GM19395 (cell line): Measurements from ENCODE around the gene PSD2.

Experiments used
- ATAC-seq: cut with Tn5 transposase; IDR thresholded peaks from one replicate; pipeline ENCODE4 v1.9.1; 2021; ENCODE audit warnings: mild to moderate bottlenecking, moderate library complexity; ENCODE audit not compliant: unreplicated experiment

The PSD2 gene

GRCh38 chr5:139854029-139854605, 58.5 kb downstream of the PSD2 start:
- ATAC-seq, result no peak

- ATAC-seq, result no peak
Observed at GRCh38 chr5:139854953-139855352, 59.3 kb downstream of the PSD2 start.

- no peak for ATAC-seq
Observed at GRCh38 chr5:139855451-139855850, 59.8 kb downstream of the PSD2 start.

- no peak for ATAC-seq
Observed at GRCh38 chr5:139855946-139856540, 60.4 kb downstream of the PSD2 start.

GRCh38 chr5:139856714-139857113, 61.1 kb downstream of the PSD2 start:
- no peak for ATAC-seq

GRCh38 chr5:139859013-139859412, 63.4 kb downstream of the PSD2 start:
- no peak for ATAC-seq

GRCh38 chr5:139861021-139861888, 65.6 kb downstream of the PSD2 start:
- ATAC-seq, result no peak

- no peak for ATAC-seq
Observed at GRCh38 chr5:139861889-139862207, 66.2 kb downstream of the PSD2 start.

GRCh38 chr5:139862313-139862712, 66.7 kb downstream of the PSD2 start:
- no peak for ATAC-seq

GRCh38 chr5:139862803-139863202, 67.2 kb downstream of the PSD2 start:
- no peak for ATAC-seq

- ATAC-seq, result no peak
Observed at GRCh38 chr5:139863361-139863760, 67.8 kb downstream of the PSD2 start.

GRCh38 chr5:139863855-139864558, 68.4 kb downstream of the PSD2 start:
- ATAC-seq, result no peak

- no peak for ATAC-seq
Observed at GRCh38 chr5:139864716-139865483, 69.3 kb downstream of the PSD2 start.

- ATAC-seq, result no peak
Observed at GRCh38 chr5:139867109-139867508, 71.5 kb downstream of the PSD2 start.

- ATAC-seq, result no peak
Observed at GRCh38 chr5:139867581-139867980, 72.0 kb downstream of the PSD2 start.

- ATAC-seq, result no peak
Observed at GRCh38 chr5:139869042-139869790, 73.6 kb downstream of the PSD2 start.

GRCh38 chr5:139870677-139871076, 75.1 kb downstream of the PSD2 start:
- ATAC-seq, result no peak

GRCh38 chr5:139871614-139872013, 76.0 kb downstream of the PSD2 start:
- ATAC-seq, result no peak

GRCh38 chr5:139872052-139872766, 76.6 kb downstream of the PSD2 start:
- no peak for ATAC-seq
